Nephron progenitor cell (in vitro differentiated cells): ENCODE results near the gene ZNF365.
"Not testable (repeated sequence)": the region's sequence is repeated elsewhere in the genome, so short reads cannot be mapped to it uniquely, and the experiment has no call there.

Source experiments
- DNase-seq: peaks from one replicate; pipeline ENCODE4 v3.0.0; 2021
- H3K27ac Mint-ChIP-seq: 2 replicates; pipeline ENCODE4 v1.8.0; 2021; ENCODE audit warnings: mild to moderate bottlenecking, moderate library complexity, mixed read lengths
- H3K27me3 Mint-ChIP-seq: 2 replicates; pipeline ENCODE4 v1.8.0; 2021; ENCODE audit warnings: mild to moderate bottlenecking, low read depth, mixed read lengths; ENCODE audit not compliant: poor library complexity
- H3K36me3 Mint-ChIP-seq: 2 replicates; pipeline ENCODE4 v1.8.0; 2021; ENCODE audit warnings: low read depth, mixed read lengths
- H3K4me1 Mint-ChIP-seq: 2 replicates; pipeline ENCODE4 v1.8.0; 2021; ENCODE audit warnings: mixed read lengths
- H3K4me3 Mint-ChIP-seq: 2 replicates; pipeline ENCODE4 v1.8.0; 2021; ENCODE audit warnings: mild to moderate bottlenecking, moderate library complexity, mixed read lengths
- H3K9me3 Mint-ChIP-seq: 2 replicates; pipeline ENCODE4 v1.8.0; 2021; ENCODE audit warnings: mild to moderate bottlenecking, moderate library complexity, mixed read lengths
- CTCF ChIP-seq: fragments of 200-600 bp; sonication (generic); IDR thresholded peaks from 2 replicates; pipeline ENCODE4 v1.5.0; 2021; ENCODE audit warnings: antibody characterized with exemption

Gene ZNF365

GRCh38 chr10:62348029-62348428, 26.1 kb upstream of the ZNF365 start:
- H3K9me3 Mint-ChIP-seq: peaks cover 93% of the 10 kb centered on the region
- TF ChIP-seq CTCF: no peak
- H3K27ac Mint-ChIP-seq: no peak overlapping the region
- H3K4me3 Mint-ChIP-seq: no peak overlapping the region
- no peak for DNase-seq
- peaks cover 23% of the 10 kb centered on the region for H3K36me3 Mint-ChIP-seq
- H3K4me1 Mint-ChIP-seq: no peaks in the 10 kb centered on the region
- peaks cover 6% of the 10 kb centered on the region for H3K27me3 Mint-ChIP-seq

GRCh38 chr10:62352356-62352970, 21.7 kb upstream of the ZNF365 start:
- TF ChIP-seq CTCF: no peak
- Mint-ChIP-seq H3K36me3 (peaks cover 16% of the 10 kb centered on the region), H3K4me1 (no peaks in the 10 kb centered on the region), H3K4me3 (no peak overlapping the region), H3K9me3 (peaks cover 61% of the 10 kb centered on the region), H3K27ac (no peak overlapping the region), H3K27me3 (peaks cover 2% of the 10 kb centered on the region)
- no peak for DNase-seq

GRCh38 chr10:62354916-62355315, 19.3 kb upstream of the ZNF365 start:
- peaks cover 2% of the 10 kb centered on the region for H3K27me3 Mint-ChIP-seq
- H3K36me3 Mint-ChIP-seq: peaks cover 8% of the 10 kb centered on the region
- no peak overlapping the region for H3K27ac Mint-ChIP-seq
- no peak for TF ChIP-seq CTCF
- peaks cover 39% of the 10 kb centered on the region for H3K9me3 Mint-ChIP-seq
- no peaks in the 10 kb centered on the region for H3K4me1 Mint-ChIP-seq
- DNase-seq: no peak
- no peak overlapping the region for H3K4me3 Mint-ChIP-seq

GRCh38 chr10:62356447-62356846, 17.7 kb upstream of the ZNF365 start:
- no peaks in the 10 kb centered on the region for H3K36me3 Mint-ChIP-seq
- no peaks in the 10 kb centered on the region for H3K4me1 Mint-ChIP-seq
- H3K4me3 Mint-ChIP-seq: no peak overlapping the region
- H3K9me3 Mint-ChIP-seq: peaks cover 24% of the 10 kb centered on the region
- TF ChIP-seq CTCF: no peak
- DNase-seq: no peak
- H3K27ac Mint-ChIP-seq: no peak overlapping the region
- H3K27me3 Mint-ChIP-seq: peaks cover 2% of the 10 kb centered on the region

GRCh38 chr10:62358151-62358550, 16.0 kb upstream of the ZNF365 start:
- H3K4me3 Mint-ChIP-seq, H3K9me3 Mint-ChIP-seq, DNase-seq, H3K4me1 Mint-ChIP-seq, H3K27me3 Mint-ChIP-seq, H3K27ac Mint-ChIP-seq, H3K36me3 Mint-ChIP-seq: not testable (repeated sequence)

- no peak for TF ChIP-seq CTCF
- H3K9me3 Mint-ChIP-seq: peaks cover 3% of the 10 kb centered on the region
- DNase-seq: no peak
- H3K36me3 Mint-ChIP-seq: no peaks in the 10 kb centered on the region
- peak overlapping the region; percentile 85 for H3K4me3 Mint-ChIP-seq
- H3K27ac Mint-ChIP-seq: no peak overlapping the region
- H3K27me3 Mint-ChIP-seq: peaks cover 43% of the 10 kb centered on the region
- H3K4me1 Mint-ChIP-seq: peaks cover 5% of the 10 kb centered on the region
Observed at GRCh38 chr10:62373639-62373994, 552 bp upstream of the ZNF365 start.
